Measurements from ENCODE around the gene DENND1A.

GRCh38 chr9:123568691-123569688 lies 360.9 kb downstream of the DENND1A start:
- TF ChIP-seq TCF7L2 (IDR thresholded peaks at IDR 0.05; ENCODE audit: low read depth, low read length) (peak; percentile 73), CTCF (IDR thresholded peaks at IDR 0.05) (no peak)
